Vagina (tissue), 2 donors: ENCODE results near the gene SFN.

Experiments used
- POLR2A ChIP-seq, 2 donors: fragments of 450-650 bp; IDR thresholded peaks; one replicate each; pipeline ENCODE4 v1.6.1; 2017; ENCODE audit warnings: antibody characterized with exemption in 2 of 2, mild to moderate bottlenecking in 2 of 2, moderate library complexity in 2 of 2
- POLR2AphosphoS5 ChIP-seq, 2 donors: sonication (generic); formaldehyde crosslinking; IDR thresholded peaks; one replicate each; pipeline ENCODE4 v1.9.0; 2017; ENCODE audit warnings: antibody characterized with exemption in 2 of 2, mild to moderate bottlenecking in 2 of 2, low read depth in 1 of 2; ENCODE audit not compliant: insufficient read depth in 1 of 2
- TF ChIP-seq, protein P1 (sequence below), 3 experiments: fragments of 450-650 bp in 2 of 3; fragments of 200-600 bp in 1 of 3; sonication (generic) in 1 of 3; IDR thresholded peaks; one replicate each; pipeline ENCODE4 v1.5.1; 2017 to 2019; ENCODE audit warnings: antibody characterized with exemption in 3 of 3, mild to moderate bottlenecking in 2 of 3, moderate library complexity in 2 of 3

DNA sequence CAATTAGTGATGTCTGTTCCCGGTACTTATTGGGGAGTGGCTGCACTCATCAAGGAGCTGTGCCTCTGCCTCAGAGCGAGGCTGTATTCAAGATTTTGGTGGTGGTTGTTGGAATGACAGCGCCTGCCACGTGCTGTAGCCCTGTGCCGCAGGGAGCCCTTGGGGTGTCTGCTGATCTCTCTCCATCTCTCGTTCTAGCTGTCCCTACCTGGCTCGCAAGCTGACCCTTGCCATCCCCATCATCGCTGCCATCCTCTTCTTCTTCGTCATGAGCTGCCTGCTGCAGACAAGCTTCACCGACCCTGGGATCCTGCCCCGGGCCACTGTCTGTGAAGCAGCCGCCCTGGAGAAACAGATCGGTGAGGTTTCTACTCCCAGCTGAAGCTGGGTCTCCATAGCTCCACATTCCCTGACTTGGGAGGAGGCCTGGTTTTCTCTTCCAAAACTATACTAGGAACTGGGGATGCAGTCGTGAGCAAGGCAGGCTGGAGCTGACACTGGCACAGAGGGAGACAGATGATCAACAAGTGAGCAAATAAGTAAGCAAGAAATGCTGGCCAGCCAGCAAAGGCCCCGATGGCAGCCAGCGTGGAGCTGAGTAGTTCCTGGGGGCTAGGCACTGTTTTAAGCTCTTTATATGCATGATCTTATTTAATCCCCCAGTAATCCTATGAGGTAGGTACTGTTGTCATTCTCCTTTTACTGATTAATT lies 30.5 kb upstream of the SFN start:
- TF ChIP-seq, protein P1, sequence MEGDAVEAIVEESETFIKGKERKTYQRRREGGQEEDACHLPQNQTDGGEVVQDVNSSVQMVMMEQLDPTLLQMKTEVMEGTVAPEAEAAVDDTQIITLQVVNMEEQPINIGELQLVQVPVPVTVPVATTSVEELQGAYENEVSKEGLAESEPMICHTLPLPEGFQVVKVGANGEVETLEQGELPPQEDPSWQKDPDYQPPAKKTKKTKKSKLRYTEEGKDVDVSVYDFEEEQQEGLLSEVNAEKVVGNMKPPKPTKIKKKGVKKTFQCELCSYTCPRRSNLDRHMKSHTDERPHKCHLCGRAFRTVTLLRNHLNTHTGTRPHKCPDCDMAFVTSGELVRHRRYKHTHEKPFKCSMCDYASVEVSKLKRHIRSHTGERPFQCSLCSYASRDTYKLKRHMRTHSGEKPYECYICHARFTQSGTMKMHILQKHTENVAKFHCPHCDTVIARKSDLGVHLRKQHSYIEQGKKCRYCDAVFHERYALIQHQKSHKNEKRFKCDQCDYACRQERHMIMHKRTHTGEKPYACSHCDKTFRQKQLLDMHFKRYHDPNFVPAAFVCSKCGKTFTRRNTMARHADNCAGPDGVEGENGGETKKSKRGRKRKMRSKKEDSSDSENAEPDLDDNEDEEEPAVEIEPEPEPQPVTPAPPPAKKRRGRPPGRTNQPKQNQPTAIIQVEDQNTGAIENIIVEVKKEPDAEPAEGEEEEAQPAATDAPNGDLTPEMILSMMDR (IDR thresholded peaks at IDR 0.05), result no peak
- TF ChIP-seq POLR2A (IDR thresholded peaks at IDR 0.05), result no peak
- TF ChIP-seq POLR2AphosphoS5 (IDR thresholded peaks at IDR 0.05; ENCODE audit: insufficient read depth in 1 of 2, low read depth in 1 of 2), result no peak
